Hindlimb muscle (tissue), 1 donor: ENCODE measurements around the gene PPP1R13B. TPM values are rescaled to one million over a fixed set of nuclear protein-coding genes. Genes with fewer than 3 reads are reported as not detected.
"Not testable (repeated sequence)": the region's sequence is repeated elsewhere in the genome, so short reads cannot be mapped to it uniquely, and the experiment has no call there.

Source experiments
- DNase-seq: peaks from one replicate; pipeline ENCODE4 v3.0.0-alpha.2; 2013
- polyA plus RNA-seq: library from polyadenylated mRNA; unstranded; fragments of 120-200 nt; gene quantifications from one replicate; pipeline ENCODE4 v1.2.1, GENCODE V29; 2013; ENCODE audit not compliant: insufficient read length

Gene PPP1R13B
- polyA plus RNA-seq, 1 donor, result 13.6 TPM

DNA sequence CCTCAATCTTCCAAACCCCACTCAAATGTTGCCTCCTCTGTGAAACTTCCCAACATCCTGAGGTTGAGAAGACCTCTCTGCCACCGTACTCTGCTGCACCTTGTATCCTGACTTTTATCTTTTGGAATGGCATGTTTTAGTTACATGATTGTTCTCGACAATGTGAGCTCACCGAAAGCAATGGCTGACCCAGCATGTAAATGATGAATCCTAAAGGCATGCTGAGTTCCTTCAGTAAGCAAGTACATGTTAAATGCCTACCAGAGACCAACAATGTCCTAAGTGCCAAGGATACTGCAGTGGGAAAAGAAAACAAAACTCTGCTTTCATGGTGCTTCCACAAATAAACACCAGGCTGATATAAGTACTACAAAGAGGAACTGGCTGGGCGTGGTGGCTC, 13.7 kb downstream of the PPP1R13B start:
- no peak for DNase-seq

DNA sequence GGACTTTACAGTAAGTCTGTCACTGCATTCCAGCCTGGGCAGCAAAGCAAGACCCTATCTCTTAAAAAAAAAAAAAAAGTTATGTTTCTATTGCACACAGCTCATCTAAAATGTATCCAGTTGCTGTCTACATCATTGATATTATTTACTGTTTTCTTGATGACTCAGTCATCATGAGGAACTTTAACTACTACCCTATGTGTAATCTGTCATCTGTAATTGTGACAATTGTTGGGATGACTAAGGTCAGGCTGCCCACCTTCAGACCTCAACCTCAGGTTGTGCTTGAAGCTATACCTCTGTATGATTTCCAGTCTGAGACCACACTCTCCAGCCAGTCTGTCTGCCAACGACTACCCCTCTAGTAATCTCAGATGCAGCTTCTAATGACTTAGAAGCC, 15.3 kb downstream of the PPP1R13B start:
- no peak for DNase-seq

DNA sequence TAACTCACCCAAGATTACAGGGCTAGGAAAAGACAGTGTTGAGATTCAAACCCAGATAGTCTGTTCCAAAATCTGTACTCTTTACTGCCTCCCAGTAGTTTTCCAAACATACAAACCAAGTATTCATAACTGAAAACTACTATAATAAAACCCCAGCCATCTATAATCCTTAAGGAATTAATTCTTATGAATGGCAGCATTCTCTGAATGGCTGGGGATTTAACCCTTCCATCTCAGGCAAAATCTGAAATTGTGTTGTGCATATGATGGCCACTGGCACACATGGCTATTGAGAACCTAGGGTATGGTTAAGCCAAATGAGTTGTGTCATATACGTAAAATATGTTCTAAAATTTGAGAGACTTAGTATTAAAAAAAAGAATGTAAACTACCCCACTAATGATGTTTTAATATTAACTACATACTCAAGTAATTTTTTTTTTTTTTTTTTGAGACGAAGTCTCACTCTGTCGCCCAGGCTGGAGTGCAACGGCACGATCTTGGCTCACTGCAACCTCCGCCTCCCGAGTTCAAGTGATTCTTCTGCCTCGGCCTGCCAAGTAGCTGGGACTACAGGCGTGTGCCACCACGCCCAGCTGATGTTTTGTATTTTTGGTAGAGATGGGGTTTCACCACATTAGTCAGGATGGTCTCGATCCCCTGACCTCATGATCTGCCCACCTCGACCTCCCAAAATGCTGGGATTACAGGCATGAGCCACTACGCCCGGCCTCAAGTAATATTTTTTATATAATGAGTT, 16.7 kb downstream of the PPP1R13B start:
- DNase-seq, result no peak

DNA sequence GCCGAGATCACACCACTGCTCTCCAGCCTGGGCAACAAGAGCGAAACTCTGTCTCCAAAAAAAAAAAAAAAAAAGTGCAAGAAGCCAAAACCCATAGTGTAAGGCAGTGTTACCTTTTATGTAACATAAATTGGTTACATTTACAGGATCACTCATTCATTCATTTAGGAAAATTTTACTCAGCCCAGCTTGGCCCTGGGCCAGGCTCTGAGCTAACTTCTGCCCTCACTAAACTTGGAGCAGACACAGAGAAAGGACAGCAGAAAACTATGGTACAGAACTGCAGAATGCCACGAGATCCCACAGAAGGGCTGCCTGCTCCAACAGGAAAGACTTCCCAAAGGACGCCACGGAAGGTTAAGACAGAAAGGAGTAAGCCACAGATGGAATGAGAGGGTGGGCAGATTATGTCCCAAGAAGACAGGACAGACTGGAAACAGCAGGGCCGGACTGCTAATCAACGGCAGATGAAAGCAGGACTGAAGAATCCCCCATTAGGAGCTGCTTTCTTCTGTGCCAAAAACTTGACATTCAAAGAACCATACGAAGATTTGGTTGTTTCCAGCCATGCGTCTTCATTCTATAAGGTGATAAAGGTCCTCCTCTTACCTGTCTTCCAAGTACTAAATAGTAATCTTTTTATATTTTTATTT, 18.9 kb downstream of the PPP1R13B start:
- no peak for DNase-seq

DNA sequence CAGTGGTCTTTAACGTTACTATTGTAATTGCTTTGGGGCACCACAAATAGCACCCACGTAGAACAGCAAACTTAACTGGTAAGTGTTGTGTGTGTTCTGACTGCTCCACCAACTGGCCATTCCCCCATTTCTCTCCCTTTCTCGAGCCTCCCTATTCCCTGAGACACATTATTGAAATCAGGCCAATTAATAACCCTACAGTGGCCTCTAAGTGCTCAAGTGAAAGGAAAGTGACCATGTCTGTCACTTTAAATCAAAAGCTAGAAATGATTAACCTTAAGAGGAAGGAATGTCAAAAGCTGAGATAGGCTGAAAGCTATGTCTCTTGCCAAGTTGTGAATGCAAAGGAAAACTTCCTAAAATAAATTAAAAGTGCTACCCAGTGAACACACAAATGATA, 22.3 kb downstream of the PPP1R13B start:
- DNase-seq, result no peak

DNA sequence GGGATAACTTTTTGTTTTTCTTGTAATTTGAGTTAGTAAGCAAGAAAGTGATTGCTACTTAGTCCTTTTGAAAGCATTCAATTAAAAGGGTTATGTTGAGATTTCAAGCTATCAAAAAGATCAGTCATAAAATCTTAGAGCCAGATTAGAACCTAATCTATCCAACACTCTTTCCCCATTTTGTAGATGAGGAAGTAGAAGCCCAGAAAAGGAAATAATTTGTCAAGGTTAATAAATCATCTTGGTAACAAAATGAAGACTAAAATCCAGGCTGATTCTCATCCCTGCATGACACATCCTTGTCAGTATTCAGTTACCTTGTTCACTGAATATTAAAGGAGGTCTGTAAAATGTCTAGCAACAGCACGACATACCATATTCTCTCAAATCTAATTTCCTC, 26.5 kb downstream of the PPP1R13B start:
- no peak for DNase-seq

DNA sequence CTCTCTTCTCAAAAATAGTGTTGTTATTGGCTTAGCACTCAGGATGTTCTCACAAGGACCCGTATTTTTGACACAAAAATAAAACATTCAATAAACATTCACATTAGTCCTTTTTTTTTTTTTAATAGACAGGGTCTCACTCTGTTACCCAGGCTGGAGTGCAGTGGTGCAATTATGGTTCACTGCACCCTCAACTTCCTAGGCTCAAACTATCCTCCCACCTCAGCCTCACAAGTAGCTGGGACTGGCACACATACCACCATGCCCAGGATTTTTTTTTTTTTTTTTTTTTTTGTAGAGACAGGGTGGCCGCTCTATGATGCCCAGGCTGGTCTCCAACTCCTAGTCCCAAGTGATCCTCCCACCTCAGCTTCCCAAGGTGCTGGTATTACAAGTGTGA, 27.0 kb downstream of the PPP1R13B start:
- no peak for DNase-seq

DNA sequence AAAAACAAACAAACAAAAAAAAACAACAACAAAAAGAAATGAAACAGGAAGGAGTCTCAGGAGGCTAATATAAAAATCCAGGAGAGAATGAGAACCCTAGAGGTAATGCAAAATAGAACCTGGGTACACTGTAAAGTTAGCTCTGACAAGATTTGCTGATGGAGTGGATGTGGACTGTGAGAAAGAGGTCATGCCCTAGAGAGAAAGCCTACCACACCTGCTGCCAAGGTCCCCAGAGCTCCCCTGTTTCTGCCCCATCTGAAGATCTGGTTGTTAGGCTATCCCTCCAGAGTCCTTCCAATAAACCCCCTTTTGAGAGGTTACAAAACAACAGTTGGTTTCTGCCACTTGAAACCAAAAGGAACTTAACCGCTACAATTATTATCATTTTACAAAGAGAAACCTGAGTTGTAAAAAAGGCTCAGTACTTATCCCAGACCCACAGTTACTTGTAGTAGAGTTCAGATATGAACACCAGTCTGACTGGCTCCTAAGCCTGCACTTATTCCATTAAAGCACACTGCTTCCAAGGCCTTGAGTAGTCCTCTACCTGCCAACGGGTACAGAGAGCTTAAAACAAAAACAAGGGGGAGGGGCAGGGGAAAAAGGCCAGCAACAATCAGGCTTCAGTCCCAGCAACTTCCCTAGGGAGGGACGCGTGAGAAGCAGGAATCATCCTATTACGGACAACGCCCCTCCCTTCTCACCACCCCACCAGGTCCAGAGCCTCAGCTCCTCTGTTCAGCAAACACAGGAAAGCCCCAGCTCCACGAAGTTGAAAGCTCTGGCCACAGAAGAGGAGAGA, 27.7 kb downstream of the PPP1R13B start:
- peak; percentile 30 for DNase-seq

DNA sequence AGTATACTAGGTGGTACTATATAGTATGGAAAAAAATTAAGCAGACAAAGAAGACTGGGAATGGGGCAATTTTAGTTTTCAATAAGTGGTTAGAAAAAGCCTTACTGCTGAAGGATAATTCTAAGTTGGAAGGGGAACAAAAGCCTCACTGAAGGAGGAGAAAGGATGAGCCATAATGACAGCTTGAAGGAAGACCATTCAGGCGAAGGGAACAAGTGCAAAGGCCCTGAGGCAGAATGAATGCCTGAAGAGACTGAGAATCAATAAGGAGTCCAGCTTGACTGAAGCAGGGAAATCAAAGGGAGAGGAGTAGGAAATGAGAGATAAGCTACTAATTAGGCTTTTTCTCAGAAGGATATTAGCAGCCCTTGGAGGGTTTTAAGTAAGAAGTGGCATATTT, 28.5 kb downstream of the PPP1R13B start:
- DNase-seq, result no peak

DNA sequence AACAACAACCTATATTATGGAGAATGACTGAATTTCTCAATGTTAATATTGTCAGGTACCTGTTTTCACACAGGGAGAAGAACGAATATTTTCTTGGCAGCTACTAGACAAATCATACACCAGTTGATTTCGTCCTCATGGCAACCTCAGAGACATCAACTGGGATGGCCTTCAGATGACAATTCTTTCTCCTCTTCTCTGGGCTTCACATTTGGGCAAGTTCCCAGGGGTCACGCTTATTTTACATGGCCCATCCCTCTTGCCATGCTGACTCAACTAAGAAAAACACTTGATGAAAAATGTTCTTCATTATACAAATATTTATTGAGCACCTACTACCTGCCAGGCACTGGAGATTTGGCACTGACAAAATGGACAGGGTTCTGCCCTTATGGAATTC, 29.0 kb downstream of the PPP1R13B start:
- no peak for DNase-seq

DNA sequence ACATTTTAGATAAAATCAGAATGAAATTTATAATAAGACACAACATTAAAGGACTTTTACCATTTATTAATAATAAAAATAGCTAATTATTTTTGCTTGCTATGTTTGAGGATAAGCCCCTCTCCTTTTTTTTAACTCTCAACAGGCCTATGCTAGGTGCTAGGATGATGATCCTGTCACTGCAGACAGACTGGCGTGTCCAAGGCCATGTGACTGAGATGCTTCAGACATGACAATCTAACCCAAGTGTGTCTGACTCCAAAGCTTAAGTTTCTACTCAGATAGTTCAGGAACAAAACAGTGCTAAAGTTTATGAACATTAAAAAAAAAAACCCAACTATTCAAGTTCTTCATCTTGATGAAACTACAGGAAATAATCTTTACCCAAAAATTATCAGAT, 29.8 kb downstream of the PPP1R13B start:
- DNase-seq, result no peak

DNA sequence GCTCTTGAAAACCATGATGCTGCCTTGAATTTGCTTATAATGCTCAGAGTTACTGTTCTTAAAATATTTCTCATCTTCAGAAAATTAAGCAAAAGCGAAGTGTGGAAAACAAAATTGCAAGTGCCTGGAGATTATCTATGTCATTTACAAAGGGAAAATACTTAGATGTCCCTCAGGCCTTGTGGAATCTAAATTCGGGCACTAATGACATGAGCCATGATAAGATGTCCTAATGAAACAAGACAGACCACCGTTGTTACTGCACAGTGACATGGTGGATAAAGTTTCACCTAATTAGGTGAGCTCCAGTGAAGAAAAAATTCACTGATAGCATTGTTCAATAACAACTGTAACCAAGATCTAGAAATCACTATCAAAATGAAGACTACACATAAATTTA, 30.4 kb downstream of the PPP1R13B start:
- no peak for DNase-seq

DNA sequence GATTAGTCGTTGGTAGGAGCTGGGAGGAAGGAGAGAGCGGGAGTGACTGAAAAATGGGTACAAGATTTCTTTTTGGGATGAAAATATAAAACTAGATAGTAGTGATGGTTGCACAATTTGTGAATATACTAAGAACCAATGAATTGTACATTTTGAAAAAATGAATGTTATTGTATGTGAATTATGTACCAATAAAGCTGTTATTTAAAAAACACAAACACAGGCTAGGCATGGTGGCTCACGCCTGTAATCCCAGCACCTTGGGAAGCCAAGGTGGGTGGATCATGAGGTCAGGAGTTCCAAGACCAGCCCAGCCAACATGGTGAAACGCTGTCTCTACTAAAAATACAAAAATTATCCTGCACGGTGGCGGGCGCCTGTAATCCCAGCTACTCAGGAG, 32.1 kb downstream of the PPP1R13B start:
- DNase-seq, result no peak

DNA sequence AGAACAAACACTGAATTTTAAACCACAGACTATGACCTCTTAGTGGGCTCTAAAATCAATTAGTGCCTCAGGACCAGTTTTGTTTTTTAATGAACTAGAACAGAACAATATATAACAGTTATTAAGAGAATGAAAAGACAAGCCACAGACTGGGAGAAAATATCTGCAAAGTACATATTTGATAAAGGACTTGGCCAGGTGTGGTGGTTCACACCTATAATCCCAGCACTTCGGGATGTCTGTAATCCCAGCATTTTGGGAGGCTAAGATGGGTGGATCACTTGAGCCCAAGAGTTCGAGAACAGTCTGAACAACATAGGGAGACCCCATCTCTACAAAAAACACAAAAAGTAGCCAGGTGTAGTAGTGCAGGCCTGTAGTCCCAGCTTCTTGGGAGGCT, 36.2 kb downstream of the PPP1R13B start:
- DNase-seq, result no peak

DNA sequence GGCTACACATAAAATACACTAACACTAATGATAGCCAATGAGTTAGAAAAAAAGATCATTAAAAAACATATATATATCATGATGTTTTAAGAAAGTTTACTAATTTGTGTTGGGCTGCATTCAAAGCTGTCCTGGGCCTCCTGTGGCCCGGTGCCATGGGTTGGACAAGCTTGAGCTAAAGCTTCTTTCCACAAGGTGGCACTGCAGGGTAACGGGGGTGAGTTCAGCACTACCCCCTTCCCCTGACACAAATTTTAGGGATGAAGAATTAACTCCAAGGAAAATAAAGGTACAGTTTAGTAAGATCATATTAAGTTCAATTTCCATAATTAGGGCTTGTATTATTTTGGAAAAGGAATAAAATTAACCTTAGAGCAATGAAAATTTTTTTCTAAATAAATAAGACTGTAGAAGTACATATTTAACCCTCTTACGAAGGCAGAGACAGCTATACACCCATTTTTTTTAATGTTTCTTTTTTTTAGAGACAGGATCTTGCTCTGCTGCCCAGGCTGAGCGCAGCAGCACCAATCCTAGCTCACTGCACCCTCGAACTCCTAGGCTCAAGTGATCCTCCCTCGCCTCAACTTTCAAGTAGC, 38.9 kb downstream of the PPP1R13B start:
- peak; percentile 71 for DNase-seq

DNA sequence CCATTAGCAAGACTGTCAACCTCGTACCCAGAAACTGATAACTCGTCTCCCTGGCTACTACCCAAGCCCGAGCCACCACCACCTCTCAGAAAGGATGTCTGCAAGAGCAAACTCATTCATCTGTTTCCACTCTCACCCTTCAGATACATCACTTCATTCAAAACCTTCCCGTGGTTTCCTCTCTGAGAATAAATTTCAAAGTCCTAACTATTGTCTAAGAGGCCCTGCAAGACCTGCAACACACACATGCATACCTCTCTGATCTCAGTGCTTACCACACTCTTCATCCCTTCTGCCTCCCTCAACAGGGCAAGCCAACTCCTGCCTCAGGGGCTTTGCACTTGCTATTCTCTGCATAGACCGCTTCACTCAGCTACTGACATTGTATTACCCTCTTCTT, 40.6 kb downstream of the PPP1R13B start:
- no peak for DNase-seq

DNA sequence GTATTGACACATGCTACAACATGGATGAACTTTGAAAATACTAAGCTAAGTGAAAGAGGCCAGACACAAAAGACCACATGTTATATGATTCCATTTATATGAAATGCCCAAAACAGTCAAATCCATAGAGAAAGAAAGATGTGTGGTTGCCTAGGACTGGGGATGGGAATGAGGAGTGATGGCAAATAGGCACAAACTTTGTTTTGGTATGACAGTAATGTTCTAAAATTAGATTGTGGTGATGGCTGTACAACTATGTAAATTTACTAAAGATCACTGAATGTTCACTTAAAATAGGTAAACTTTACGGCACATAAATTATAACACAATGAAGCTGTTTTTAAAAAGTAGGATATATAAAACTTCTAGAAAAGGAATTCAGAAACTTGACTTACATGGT, 41.7 kb downstream of the PPP1R13B start:
- DNase-seq, result no peak

DNA sequence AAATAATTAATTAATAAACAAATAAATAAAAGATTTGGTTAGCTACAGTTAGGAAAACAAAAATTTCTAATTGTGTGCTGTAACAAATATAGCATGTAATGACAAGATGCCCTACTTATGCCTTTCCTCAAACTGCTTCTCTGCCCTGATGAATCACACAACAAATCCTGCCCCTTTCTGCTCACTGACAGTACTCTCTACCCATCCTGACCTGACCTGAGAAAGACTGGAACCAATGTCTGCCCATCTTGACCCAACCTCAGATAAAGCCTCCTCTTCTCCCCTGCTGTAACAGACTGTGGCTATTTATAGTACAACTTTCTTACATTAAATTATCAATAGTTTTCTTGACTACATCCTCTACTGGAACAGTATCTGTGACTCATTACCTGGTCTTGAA, 43.7 kb downstream of the PPP1R13B start:
- DNase-seq, result no peak

DNA sequence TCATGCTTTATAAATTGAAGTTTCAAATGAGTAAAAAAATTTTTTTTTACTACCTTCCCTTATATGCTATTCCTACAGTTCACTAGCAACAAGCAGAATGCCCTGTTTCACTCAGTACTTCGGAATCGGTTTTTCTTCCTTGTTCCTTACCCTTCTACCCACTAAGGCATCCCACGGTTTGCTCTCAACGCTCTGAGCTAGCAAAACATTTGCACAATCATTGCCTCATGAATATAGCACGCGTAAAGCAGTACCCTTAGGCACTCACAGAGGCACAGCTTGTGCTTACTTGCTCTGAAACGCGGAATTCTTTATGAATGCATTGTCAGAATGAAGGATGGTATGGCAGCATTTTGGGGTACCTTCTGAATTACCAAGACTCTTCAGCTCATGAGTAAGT, 45.0 kb downstream of the PPP1R13B start:
- DNase-seq, result no peak

DNA sequence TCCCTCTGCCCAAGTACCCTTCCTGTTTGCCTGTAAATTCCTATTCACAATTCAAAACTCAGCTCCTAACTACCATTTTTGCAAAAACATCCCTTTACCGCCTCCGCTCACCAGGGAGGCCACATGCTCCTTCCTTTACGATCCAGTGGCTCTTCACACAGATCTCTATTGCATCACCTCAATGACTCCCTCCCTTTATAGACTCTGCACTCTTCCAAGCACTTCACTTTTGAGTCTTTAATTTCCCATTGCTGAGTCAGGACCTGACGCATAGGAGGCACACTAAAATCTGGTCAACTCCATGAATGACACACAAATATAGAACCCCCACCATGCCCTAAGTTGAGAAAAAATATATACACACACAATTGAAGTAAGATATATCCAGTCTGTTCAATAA, 45.9 kb downstream of the PPP1R13B start:
- no peak for DNase-seq

DNA sequence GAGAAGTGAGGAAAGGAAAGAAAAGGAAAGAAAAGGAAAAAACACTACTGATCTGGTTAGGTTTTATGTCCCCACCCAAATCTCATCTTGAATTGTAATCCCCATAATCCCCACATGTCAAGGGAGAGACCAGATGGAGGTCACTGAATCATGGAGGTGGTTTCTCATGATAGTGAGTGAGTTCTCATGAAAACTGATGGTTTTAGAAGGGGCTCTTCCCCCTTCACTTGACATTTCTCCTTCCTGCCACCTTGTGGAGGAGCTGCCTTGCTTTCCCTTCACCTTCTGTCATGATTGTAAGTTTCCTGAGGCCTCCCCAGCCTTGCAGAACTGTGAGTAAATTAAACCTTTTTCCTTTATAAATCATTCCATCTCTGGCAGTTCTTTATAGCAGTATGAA, 54.2 kb downstream of the PPP1R13B start:
- not testable (repeated sequence) for DNase-seq

DNA sequence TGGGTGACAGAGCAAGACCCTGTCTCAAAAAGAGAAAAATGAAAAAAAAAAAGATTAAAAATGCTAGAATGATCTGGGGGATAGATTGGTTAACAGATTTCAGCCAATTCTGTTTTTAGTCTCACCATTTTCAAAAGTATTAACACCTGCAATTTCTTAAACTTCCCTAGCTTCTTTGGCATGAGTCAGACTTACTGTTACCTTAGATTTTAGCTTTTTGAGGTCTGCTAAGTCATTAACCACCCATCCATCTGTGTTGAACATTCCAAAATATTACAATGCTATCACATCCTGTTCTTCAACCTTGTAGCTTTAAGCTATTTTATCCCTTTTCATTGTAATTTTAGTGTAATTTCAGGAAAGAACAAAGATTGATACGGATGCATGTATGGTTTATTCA, 59.3 kb downstream of the PPP1R13B start:
- no peak for DNase-seq

DNA sequence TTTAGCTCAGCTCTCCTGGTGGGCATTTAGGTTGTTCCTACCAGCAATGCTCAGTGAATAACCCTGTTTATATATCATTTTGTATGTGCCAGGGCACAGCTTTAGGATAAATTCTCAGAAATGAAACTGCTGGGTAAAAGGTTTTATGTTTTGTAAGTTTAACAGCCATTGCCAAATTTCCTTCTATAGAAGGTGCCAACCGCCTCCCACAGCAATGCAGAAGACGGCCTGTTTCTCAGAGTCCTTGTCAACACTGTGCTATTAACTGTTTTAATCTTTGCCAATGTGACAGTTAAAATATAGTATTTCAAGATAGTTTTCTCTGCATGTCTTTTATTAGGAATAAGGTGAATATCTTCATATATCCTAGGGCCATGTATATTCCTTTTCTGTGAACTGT, 65.0 kb downstream of the PPP1R13B start:
- DNase-seq, result no peak
